H1 (cell line): ENCODE results near the gene MYOM1. TPM values are rescaled to one million over a fixed set of nuclear protein-coding genes. Genes with fewer than 3 reads are reported as not detected.

Experiments used
- CTCF ChIA-PET: fragments of 300-600 bp; sonication (Branson Sonifier 250); formaldehyde crosslinking; loops from one replicate; lab custom pipeline; 2021; ENCODE audit not compliant: partially characterized antibody; lab: Charles Lee
- POLR2A ChIA-PET: fragments of 300-600 bp; sonication (Branson Sonifier 250); formaldehyde crosslinking; loops from one replicate; lab custom pipeline; 2021; ENCODE audit warnings: inconsistent platforms; ENCODE audit not compliant: partially characterized antibody; lab: Charles Lee
- DNase-seq, 2 experiments: peaks; one replicate each; pipeline versions ENCODE4 v3.0.0 to v3.0.0-alpha.2; 2010 to 2022; ENCODE audit warnings: low spot score in 2 of 2, low read depth in 1 of 2, mixed read lengths in 1 of 2
- FAIRE-seq: peaks from 2 replicates; lab custom pipeline; 2011; peaks lifted over from hg19 to GRCh38; lab: Jason Lieb, UNC
- H2AFZ ChIP-seq: 2 replicates; pipeline ENCODE4 v1.8.1; 2012; ENCODE audit warnings: low read length, inconsistent platforms
- H2AK5ac ChIP-seq: 2 replicates; pipeline ENCODE4 v1.6.1; 2013; ENCODE audit warnings: low read depth, low read length
- H2BK120ac ChIP-seq: replicated peaks from 2 replicates; pipeline ENCODE3; 2013; ENCODE audit warnings: low read depth, low read length, inconsistent platforms
- H2BK12ac ChIP-seq: 2 replicates; pipeline ENCODE4 v1.6.1; 2013; ENCODE audit warnings: low read depth, low read length
- H2BK15ac ChIP-seq: 2 replicates; pipeline ENCODE4 v1.6.1; 2013; ENCODE audit warnings: low read length
- H2BK20ac ChIP-seq: 2 replicates; pipeline ENCODE4 v1.6.1; 2013; ENCODE audit warnings: low read length
- H2BK5ac ChIP-seq: 2 replicates; pipeline ENCODE4 v1.6.1; 2013; ENCODE audit warnings: low read depth, low read length
- H3K14ac ChIP-seq: 2 replicates; pipeline ENCODE4 v1.6.1; 2013; ENCODE audit warnings: inconsistent platforms; ENCODE audit not compliant: insufficient read length
- H3K18ac ChIP-seq: 2 replicates; pipeline ENCODE4 v1.6.1; 2013; ENCODE audit warnings: low read length; ENCODE audit errors: extremely low read depth
- H3K23ac ChIP-seq: 2 replicates; pipeline ENCODE4 v1.6.1; 2013; ENCODE audit warnings: inconsistent platforms; ENCODE audit not compliant: insufficient read length
- H3K23me2 ChIP-seq: 2 replicates; pipeline ENCODE4 v1.6.1; 2013; ENCODE audit warnings: low read depth, low read length
- H3K27ac ChIP-seq: 2 replicates; pipeline ENCODE4 v1.6.1; 2011; ENCODE audit warnings: low read depth, low read length, inconsistent platforms
- H3K27me3 ChIP-seq, 4 experiments: replicated peaks in 1 of 4; 1 replicate in 1 of 4; 2 replicates in 3 of 4; pipeline versions ENCODE4 v1.6.1 to v1.8.1; 2011 to 2013; ENCODE audit warnings: low read length in 3 of 4, mild to moderate bottlenecking in 3 of 4, inconsistent platforms in 2 of 4, mixed read lengths in 2 of 4, moderate library complexity in 1 of 4; ENCODE audit not compliant: control insufficient read depth in 3 of 4, insufficient read depth in 3 of 4; ENCODE audit errors: extremely low read depth in 1 of 4
- H3K36me3 ChIP-seq, 4 experiments: 2 replicates each; pipeline versions ENCODE4 v1.6.1 to v1.8.1; 2011 to 2013; ENCODE audit warnings: mild to moderate bottlenecking in 4 of 4, low read length in 3 of 4, moderate library complexity in 2 of 4, control low read depth in 1 of 4, inconsistent platforms in 1 of 4; ENCODE audit not compliant: insufficient read depth in 4 of 4, control insufficient read depth in 2 of 4
- H3K4ac ChIP-seq: replicated peaks from 2 replicates; pipeline ENCODE3; 2013; ENCODE audit warnings: low read length, low read depth, mixed read lengths, inconsistent platforms; ENCODE audit not compliant: insufficient read length
- H3K4me1 ChIP-seq, 4 experiments: replicated peaks in 1 of 4; 1 replicate in 1 of 4; 2 replicates in 3 of 4; pipeline versions ENCODE4 v1.6.1 to v1.8.1; 2011 to 2013; ENCODE audit warnings: low read length in 3 of 4, inconsistent platforms in 2 of 4, mixed read lengths in 1 of 4; ENCODE audit not compliant: insufficient read depth in 4 of 4, control insufficient read depth in 3 of 4
- H3K4me2 ChIP-seq, 2 experiments: 2 replicates each; pipeline versions ENCODE4 v1.6.1 to v1.8.1; 2011 to 2013; ENCODE audit warnings: low read depth in 2 of 2, low read length in 2 of 2, control low read depth in 1 of 2, inconsistent platforms in 1 of 2, mild to moderate bottlenecking in 1 of 2; ENCODE audit not compliant: insufficient read depth in 1 of 2
- H3K4me3 ChIP-seq, 4 experiments: fragments of 200-600, 300-600 bp in 1 of 4; sonication (generic), shearing (Covaris generic), sonication (Bioruptor Twin) in 1 of 4; 2 replicates each; pipeline versions ENCODE4 v1.5.1 to v1.8.1; 2011 to 2016; ENCODE audit warnings: low read length in 4 of 4, low read depth in 3 of 4, control low read depth in 2 of 4, inconsistent platforms in 2 of 4, mild to moderate bottlenecking in 2 of 4, mixed read lengths in 1 of 4, moderate library complexity in 1 of 4; ENCODE audit not compliant: insufficient read depth in 2 of 4; ENCODE audit errors: extremely low read depth in 1 of 4
- H3K56ac ChIP-seq: replicated peaks from 2 replicates; pipeline ENCODE3; 2013; ENCODE audit warnings: low read depth, mild to moderate bottlenecking, mixed read lengths, low read length, inconsistent platforms; ENCODE audit not compliant: insufficient read length
- H3K79me1 ChIP-seq: 2 replicates; pipeline ENCODE4 v1.6.1; 2013; ENCODE audit warnings: low read depth, low read length, control low read depth
- H3K79me2 ChIP-seq, 2 experiments: 2 replicates each; pipeline versions ENCODE4 v1.6.1 to v1.8.1; 2012 to 2013; ENCODE audit warnings: low read length in 2 of 2, mild to moderate bottlenecking in 2 of 2, inconsistent platforms in 1 of 2; ENCODE audit not compliant: insufficient read depth in 2 of 2, control insufficient read depth in 1 of 2
- H3K9ac ChIP-seq, 4 experiments: replicated peaks in 1 of 4; 1 replicate in 1 of 4; 2 replicates in 3 of 4; pipeline versions ENCODE4 v1.6.1 to v1.8.1; 2011 to 2013; ENCODE audit warnings: low read depth in 3 of 4, low read length in 3 of 4, control low read depth in 2 of 4, mild to moderate bottlenecking in 2 of 4, moderate library complexity in 2 of 4, inconsistent platforms in 1 of 4; ENCODE audit errors: extremely low read depth in 1 of 4
- H3K9me3 ChIP-seq, 2 experiments: 2 replicates each; pipeline versions ENCODE4 v1.6.1 to v1.8.1; 2012 to 2013; ENCODE audit warnings: mild to moderate bottlenecking in 2 of 2, moderate library complexity in 2 of 2, control low read depth in 1 of 2, inconsistent platforms in 1 of 2, low read depth in 1 of 2, low read length in 1 of 2, mixed read lengths in 1 of 2; ENCODE audit not compliant: insufficient read depth in 2 of 2
- H4K20me1 ChIP-seq, 2 experiments: replicated peaks in 1 of 2; 2 replicates each; pipeline versions ENCODE3 to v1.8.1; 2011 to 2013; ENCODE audit warnings: inconsistent platforms in 2 of 2, low read length in 2 of 2, mild to moderate bottlenecking in 1 of 2; ENCODE audit not compliant: insufficient read depth in 2 of 2, control insufficient read depth in 1 of 2
- H4K5ac ChIP-seq: 2 replicates; pipeline ENCODE4 v1.6.1; 2013; ENCODE audit warnings: low read length, low read depth, mixed read lengths, inconsistent platforms; ENCODE audit not compliant: insufficient read length
- H4K8ac ChIP-seq: 2 replicates; pipeline ENCODE4 v1.8.0; 2013; ENCODE audit warnings: mild to moderate bottlenecking, moderate library complexity, low read length, inconsistent platforms; ENCODE audit not compliant: insufficient read depth; ENCODE audit errors: extremely low read depth
- H4K91ac ChIP-seq: replicated peaks from 2 replicates; pipeline ENCODE3; 2013; ENCODE audit warnings: low read length, mixed read lengths, inconsistent platforms; ENCODE audit not compliant: insufficient read length
- ASH2L ChIP-seq: fragments of 200-600, 300-600 bp; sonication (generic); IDR thresholded peaks from one replicate; pipeline ENCODE4 v1.7.1; 2017; ENCODE audit warnings: low read length
- BCL11A ChIP-seq, 2 experiments: IDR thresholded peaks; one replicate each; pipeline ENCODE4 v1.6.1; 2011; ENCODE audit warnings: low read depth in 2 of 2, low read length in 2 of 2, mild to moderate bottlenecking in 2 of 2
- CEBPB ChIP-seq: IDR thresholded peaks from 2 replicates; pipeline ENCODE4 v1.6.1; 2012; ENCODE audit warnings: low read depth, low read length
- CTBP2 ChIP-seq: IDR thresholded peaks from 2 replicates; pipeline ENCODE4 v1.7.0; 2011; ENCODE audit warnings: borderline replicate concordance, mild to moderate bottlenecking, moderate library complexity, mixed read lengths, low read length; ENCODE audit not compliant: insufficient read depth, insufficient read length
- EZH2 ChIP-seq: fragments of 200-600 bp; sonication (generic); IDR thresholded peaks from 2 replicates; pipeline ENCODE4 v1.7.1; 2012; ENCODE audit warnings: low read depth, mild to moderate bottlenecking, moderate library complexity, low read length, inconsistent platforms; ENCODE audit not compliant: severe bottlenecking
- JUN ChIP-seq: IDR thresholded peaks from 2 replicates; pipeline ENCODE4 v1.6.1; 2011; ENCODE audit warnings: low read depth, mild to moderate bottlenecking, improper control_type of control experiment, low read length
- JUND ChIP-seq: IDR thresholded peaks from 2 replicates; pipeline ENCODE4 v1.6.1; 2011; ENCODE audit warnings: mild to moderate bottlenecking, improper control_type of control experiment, low read length
- KDM5A ChIP-seq: fragments of 200-600 bp; IDR thresholded peaks from 2 replicates; pipeline ENCODE4 v1.7.1; 2012; ENCODE audit warnings: mild to moderate bottlenecking, low read length, inconsistent platforms, mixed read lengths
- MAFK ChIP-seq: IDR thresholded peaks from 2 replicates; pipeline ENCODE4 v1.6.1; 2012; ENCODE audit warnings: low read depth, mild to moderate bottlenecking, improper control_type of control experiment, low read length
- SAP30 ChIP-seq: fragments of 300-600 bp; sonication (generic); IDR thresholded peaks from 2 replicates; pipeline ENCODE4 v1.7.1; 2012; ENCODE audit warnings: low read length, moderate library complexity, mild to moderate bottlenecking, inconsistent platforms; ENCODE audit not compliant: insufficient read depth, insufficient replicate concordance
- SP4 ChIP-seq: IDR thresholded peaks from 2 replicates; pipeline ENCODE4 v1.6.1; 2012; ENCODE audit warnings: low read length, inconsistent platforms
- SRF ChIP-seq: IDR thresholded peaks from 2 replicates; pipeline ENCODE4 v1.6.1; 2011; ENCODE audit warnings: mild to moderate bottlenecking, low read depth, low read length, moderate library complexity
- USF2 ChIP-seq: IDR thresholded peaks from 2 replicates; pipeline ENCODE4 v1.6.1; 2011; ENCODE audit warnings: low read length, improper control_type of control experiment
- YY1 ChIP-seq: IDR thresholded peaks from 2 replicates; pipeline ENCODE4 v1.6.1; 2011; ENCODE audit warnings: low read depth, mild to moderate bottlenecking, low read length
- WGBS, 2 experiments: shearing (Covaris generic) in 1 of 2; methylation state at CpG; one replicate each; pipeline versions ENCODE4 v1.1.6 to v1.1.7; 2013 to 2015; ENCODE audit warnings: low lambda C conversion rate in 2 of 2, mixed read lengths in 2 of 2, inconsistent platforms in 1 of 2, low coverage in 1 of 2, missing lambda C conversion rate in 1 of 2; ENCODE audit not compliant: insufficient replicate concordance in 2 of 2, insufficient coverage in 1 of 2, insufficient read length in 1 of 2; ENCODE audit errors: extremely low coverage in 1 of 2, missing lambda C conversion rate in 1 of 2; 5-methylcytosine and 5-hydroxymethylcytosine counted together
- polyA plus RNA-seq, 7 experiments: library from polyadenylated mRNA; depleted of rRNA in 3 of 7; stranded (reverse) in 5 of 7; unstranded in 2 of 7; fragments of >200 nt in 5 of 7; fragments of 200-250 nt in 2 of 7; gene quantifications; 1 replicate in 5 of 7; 2 replicates in 1 of 7; 4 replicates in 1 of 7; pipeline versions ENCODE4 v1.2.1 to v1.2.3, GENCODE V29; 2011 to 2013; ENCODE audit warnings: missing spikeins in 2 of 7, mixed read lengths in 2 of 7
- total RNA-seq: library from RNA; stranded (reverse); fragmentation: NEBNext Ultra II Directional; extraction: Animal tissue kit (Norgen Biotek cat#: 25700); gene quantifications from 2 replicates; pipeline ENCODE4 v1.2.1, GENCODE V29; 2021

MYOM1 gene
- total and polyA plus RNA-seq, 2 of the 8 experiments (the other 6 are each of a cell fraction or from before 2014, with no cell fraction given), result 0.06 to 0.32 TPM

GRCh38 chr18:3226048-3226447, 6.3 kb upstream of the MYOM1 start:
- no peak overlapping the region for H2AFZ ChIP-seq
- H3K9me3 ChIP-seq, result no peaks in the 10 kb centered on the region
- H4K8ac ChIP-seq, result no peak overlapping the region
- no peak overlapping the region for H2BK20ac ChIP-seq
- H2AK5ac ChIP-seq, result no peak overlapping the region
- no peak overlapping the region; the same call in 1 of the 2 replicates for H2BK12ac ChIP-seq
- no peaks in the 10 kb centered on the region for H4K20me1 ChIP-seq
- H2BK15ac ChIP-seq, result no peak overlapping the region; the same call in 1 of the 2 replicates
- H4K5ac ChIP-seq, result no peak overlapping the region
- H3K9ac ChIP-seq, result no peak overlapping the region
- H3K79me1 ChIP-seq, result no peaks in the 10 kb centered on the region
- H3K79me2 ChIP-seq, result no peaks in the 10 kb centered on the region
- H3K27me3 ChIP-seq, result no peaks in the 10 kb centered on the region; a peak in 1 of 7 replicates
- WGBS, 2 experiments, result 85% methylated on average over 6 of the region's 6 CpGs; no CpG with 5 or more reads in 1 of the 2 experiments
- no peaks in the 10 kb centered on the region for H3K23me2 ChIP-seq
- FAIRE-seq, result no peak
- no peak overlapping the region for H2BK5ac ChIP-seq
- no peak overlapping the region for H4K91ac ChIP-seq
- ChIA-PET POLR2A (interaction anchor here (1.2 kb wide), 1 partner anchor 22 kb away, joined by 4 read pairs; no protein-coding TSS in a partner anchor), CTCF (interaction anchor here (0.9 to 1.2 kb wide), 3 partner anchors 9 to 74 kb away, joined by 3 read pairs; no protein-coding TSS in a partner anchor)
- no peak overlapping the region for H3K23ac ChIP-seq
- no peak overlapping the region for H3K56ac ChIP-seq
- no peak overlapping the region for H3K4me3 ChIP-seq
- H3K4ac ChIP-seq, result no peak overlapping the region
- no peak overlapping the region for H3K14ac ChIP-seq
- H2BK120ac ChIP-seq, result no peak overlapping the region
- no peak overlapping the region for H3K18ac ChIP-seq
- H3K36me3 ChIP-seq, result no peaks in the 10 kb centered on the region
- DNase-seq, result no peak
- no peak overlapping the region for H3K4me2 ChIP-seq
- H3K4me1 ChIP-seq, result peaks cover 0 to 6% (median 1%) of the 10 kb centered on the region in 4 experiments; a peak in 4 of 7 replicates
- no peak overlapping the region for H3K27ac ChIP-seq
- no peak for TF ChIP-seq YY1
- TF ChIP-seq JUN, result no peak
- TF ChIP-seq CTBP2, result no peak
- no peak for TF ChIP-seq SAP30
- TF ChIP-seq JUND, result no peak
- TF ChIP-seq USF2, result no peak
- TF ChIP-seq BCL11A (IDR thresholded peaks at IDR 0.05; ENCODE audit: low read depth in 2 of 2, low read length in 2 of 2), result no peak
- no peak for TF ChIP-seq EZH2
- no peak for TF ChIP-seq ASH2L
- TF ChIP-seq KDM5A, result no peak
- TF ChIP-seq MAFK, result no peak
- TF ChIP-seq SRF, result no peak
- TF ChIP-seq CEBPB, result no peak
- no peak for TF ChIP-seq SP4
